ENCODE data around the gene RNF25.

GRCh38 chr2:218658671-218659257 is 13.0 kb downstream of the RNF25 start:
- TF ChIP-seq CTCF (IDR thresholded peaks at IDR 0.05; ENCODE audit: insufficient read depth, low read depth, low read length) (peak; percentile 44), EZH2 (IDR thresholded peaks at IDR 0.05; ENCODE audit: insufficient read depth, low read length) (no peak)
